Measurements from ENCODE around the gene LRRC58. TPM values are rescaled to one million over a fixed set of nuclear protein-coding genes. Genes with fewer than 3 reads are reported as not detected.

Gene LRRC58
- 25.0 TPM for total RNA-seq

GRCh38 chr3:120348991-120349854 is at the start of gene LRRC58:
Gene LRRC58 (minus strand): TSS chr3:120349354. CDS start chr3:120349243, 111 bp downstream.
- H3K27ac ChIP-seq: peak within 1 kb of the TSS; percentile 94
- intact Hi-C loops (cut with DNase I): loop anchor here (5.0 kb wide), 1 partner anchor 68 kb away; no protein-coding TSS in a partner anchor
- no peaks in the 10 kb centered on the region for H3K27me3 ChIP-seq
- peak in 1 of 2 donors; percentile 93 for DNase-seq (ENCODE audit: extremely low spot score in 2 of 2)
- H3K36me3 ChIP-seq: no peaks in the 10 kb centered on the region
- TF ChIP-seq POLR2AphosphoS5 (IDR thresholded peaks at IDR 0.05; ENCODE audit: insufficient read depth in 1 of 2, low read depth in 1 of 2): peak; percentile 31 to 95
- TF ChIP-seq CTCF (IDR thresholded peaks at IDR 0.05): peak in 1 of 3 experiments; percentile 19
- TF ChIP-seq POLR2A (IDR thresholded peaks at IDR 0.05): peak in 1 of 2 donors; percentile 89
- H3K9me3 ChIP-seq: no peaks in the 10 kb centered on the region
- H3K4me1 ChIP-seq: peaks cover 47% of the 10 kb centered on the region
- peak within 1 kb of the TSS; percentile 65 to 76 for H3K4me3 ChIP-seq

- Histone ChIP-seq H3K27ac (no peak overlapping the region), H3K4me3 (no peak overlapping the region), H3K9me3 (no peaks in the 10 kb centered on the region), H3K36me3 (peaks cover 0 to 70% of the 10 kb centered on the region in 2 donors), H3K4me1 (no peaks in the 10 kb centered on the region), H3K27me3 (no peaks in the 10 kb centered on the region)
- no peak for TF ChIP-seq POLR2A (IDR thresholded peaks at IDR 0.05)
- TF ChIP-seq POLR2AphosphoS5 (IDR thresholded peaks at IDR 0.05; ENCODE audit: insufficient read depth in 1 of 2, low read depth in 1 of 2): no peak
- no peak for TF ChIP-seq CTCF (IDR thresholded peaks at IDR 0.05)
- no peak for DNase-seq (ENCODE audit: extremely low spot score in 2 of 2)
- intact Hi-C loops (cut with DNase I): no loop called here
Measured at GRCh38 chr3:120396469-120396868, 47.3 kb upstream of the LRRC58 start.

GRCh38 chr3:120394347-120394746 is 45.2 kb upstream of the LRRC58 start:
- H3K9me3 ChIP-seq: no peaks in the 10 kb centered on the region
- no peak overlapping the region for H3K4me3 ChIP-seq
- H3K27ac ChIP-seq: no peak overlapping the region
- H3K4me1 ChIP-seq: no peaks in the 10 kb centered on the region
- intact Hi-C loops (cut with DNase I): no loop called here
- TF ChIP-seq POLR2A (IDR thresholded peaks at IDR 0.05) (no peak), POLR2AphosphoS5 (IDR thresholded peaks at IDR 0.05; ENCODE audit: insufficient read depth in 1 of 2, low read depth in 1 of 2) (no peak), CTCF (IDR thresholded peaks at IDR 0.05) (no peak)
- peaks cover 0 to 49% of the 10 kb centered on the region in 2 donors for H3K36me3 ChIP-seq
- DNase-seq (ENCODE audit: extremely low spot score in 2 of 2): no peak
- H3K27me3 ChIP-seq: no peaks in the 10 kb centered on the region

GRCh38 chr3:120393761-120394160 is 44.6 kb upstream of the LRRC58 start:
- Histone ChIP-seq H3K27me3 (no peaks in the 10 kb centered on the region), H3K27ac (no peak overlapping the region), H3K4me1 (no peaks in the 10 kb centered on the region), H3K36me3 (peaks cover 0 to 43% of the 10 kb centered on the region in 2 donors), H3K4me3 (no peak overlapping the region), H3K9me3 (no peaks in the 10 kb centered on the region)
- no peak for DNase-seq (ENCODE audit: extremely low spot score in 2 of 2)
- TF ChIP-seq POLR2AphosphoS5 (IDR thresholded peaks at IDR 0.05; ENCODE audit: insufficient read depth in 1 of 2, low read depth in 1 of 2): no peak
- no peak for TF ChIP-seq POLR2A (IDR thresholded peaks at IDR 0.05)
- no peak for TF ChIP-seq CTCF (IDR thresholded peaks at IDR 0.05)
- intact Hi-C loops (cut with DNase I): no loop called here

GRCh38 chr3:120393243-120393642 is 44.1 kb upstream of the LRRC58 start:
- no peak for TF ChIP-seq POLR2AphosphoS5 (IDR thresholded peaks at IDR 0.05; ENCODE audit: insufficient read depth in 1 of 2, low read depth in 1 of 2)
- no peak for TF ChIP-seq CTCF (IDR thresholded peaks at IDR 0.05)
- TF ChIP-seq POLR2A (IDR thresholded peaks at IDR 0.05): no peak
- Histone ChIP-seq H3K36me3 (peaks cover 0 to 38% of the 10 kb centered on the region in 2 donors), H3K27ac (no peak overlapping the region), H3K27me3 (no peaks in the 10 kb centered on the region), H3K4me3 (no peak overlapping the region), H3K4me1 (no peaks in the 10 kb centered on the region), H3K9me3 (no peaks in the 10 kb centered on the region)
- no peak for DNase-seq (ENCODE audit: extremely low spot score in 2 of 2)
- intact Hi-C loops (cut with DNase I): no loop called here
